IPS-15b (cell line): ENCODE results near the gene PPM1J.

Source experiments
- H3K27me3 ChIP-seq: one replicate; pipeline ENCODE4 v1.6.1; 2013; ENCODE audit warnings: low read length; ENCODE audit not compliant: control insufficient read depth, insufficient read depth
- H3K36me3 ChIP-seq: one replicate; pipeline ENCODE4 v1.6.1; 2013; ENCODE audit warnings: low read length; ENCODE audit not compliant: control insufficient read depth, insufficient read depth
- H3K4me1 ChIP-seq: one replicate; pipeline ENCODE4 v1.6.1; 2013; ENCODE audit warnings: mild to moderate bottlenecking, low read length; ENCODE audit not compliant: control insufficient read depth, insufficient read depth
- H3K4me3 ChIP-seq: one replicate; pipeline ENCODE4 v1.5.1; 2013; ENCODE audit warnings: low read depth, low read length
- H3K9ac ChIP-seq: one replicate; pipeline ENCODE4 v1.6.1; 2013; ENCODE audit warnings: low read depth, mild to moderate bottlenecking, low read length
- H3K9me3 ChIP-seq: one replicate; pipeline ENCODE4 v1.6.1; 2013; ENCODE audit warnings: mild to moderate bottlenecking, low read length; ENCODE audit not compliant: control insufficient read depth, insufficient read depth

PPM1J gene

GRCh38 chr1:112674986-112675727, 40.0 kb downstream of the PPM1J start:
- peaks cover 31% of the 10 kb centered on the region for H3K27me3 ChIP-seq
- H3K36me3 ChIP-seq = peaks cover 2% of the 10 kb centered on the region
- no peaks in the 10 kb centered on the region for H3K9me3 ChIP-seq
- H3K4me1 ChIP-seq = peaks cover 16% of the 10 kb centered on the region
- peak overlapping the region; percentile 85 for H3K4me3 ChIP-seq
- H3K9ac ChIP-seq = peak overlapping the region; percentile 84

GRCh38 chr1:112674440-112674985, 40.6 kb downstream of the PPM1J start, which contains the start of gene MOV10:
TSS of gene MOV10 (plus strand) at chr1:112674659. CDS start at chr1:112674913, 254 bp downstream.
- Histone ChIP-seq H3K9me3 (no peaks in the 10 kb centered on the region), H3K4me3 (peak within 1 kb of the TSS; percentile 85), H3K36me3 (peaks cover 3% of the 10 kb centered on the region), H3K4me1 (peaks cover 16% of the 10 kb centered on the region), H3K27me3 (peaks cover 31% of the 10 kb centered on the region), H3K9ac (peak within 1 kb of the TSS; percentile 84)

DNA sequence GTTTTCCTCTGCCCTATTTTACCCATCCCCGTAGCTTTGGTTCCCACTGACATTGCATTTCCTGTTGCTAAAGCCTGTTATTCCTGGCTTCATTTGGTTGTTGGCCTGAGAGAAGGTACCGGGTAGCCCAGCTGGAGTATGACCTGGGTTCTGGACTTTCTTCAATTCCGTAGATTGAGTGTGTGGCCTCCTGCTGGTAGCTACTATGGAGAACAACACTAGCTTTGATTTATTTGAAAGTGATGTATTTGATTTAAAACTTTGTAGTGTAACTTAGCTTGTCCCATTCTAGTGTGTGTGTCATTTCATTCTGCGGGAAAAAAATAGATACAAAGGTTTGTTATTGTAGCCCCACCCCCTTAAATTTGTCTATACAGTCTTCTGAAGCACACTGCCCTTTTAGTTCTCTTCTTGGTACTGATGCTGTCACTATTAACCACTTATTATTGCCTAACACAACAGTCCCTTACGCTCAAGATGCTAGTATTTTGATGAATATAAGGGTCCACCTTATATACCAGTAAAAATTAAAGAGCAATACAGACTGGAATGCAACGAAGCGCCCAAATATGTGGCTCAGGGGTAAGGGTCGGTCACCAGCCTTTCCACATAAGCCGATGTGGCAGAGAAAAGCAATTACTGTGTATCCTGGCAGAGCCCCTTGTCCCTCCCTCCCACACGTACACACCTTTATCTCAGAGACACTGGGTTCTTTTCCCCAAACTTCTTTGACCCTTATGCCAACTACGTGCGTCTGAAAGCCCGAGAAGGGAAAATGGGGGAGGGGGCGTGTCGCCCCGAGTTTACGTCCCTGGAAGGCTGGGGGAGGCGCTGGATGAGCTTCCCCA, 41.3 kb downstream of the PPM1J start:
- peaks cover 7% of the 10 kb centered on the region for H3K36me3 ChIP-seq
- peak overlapping the region; percentile 85 for H3K4me3 ChIP-seq
- H3K9me3 ChIP-seq = no peaks in the 10 kb centered on the region
- H3K9ac ChIP-seq = peak overlapping the region; percentile 84
- peaks cover 16% of the 10 kb centered on the region for H3K4me1 ChIP-seq
- peaks cover 31% of the 10 kb centered on the region for H3K27me3 ChIP-seq

GRCh38 chr1:112672842-112673241, 42.3 kb downstream of the PPM1J start:
- H3K36me3 ChIP-seq = peaks cover 7% of the 10 kb centered on the region

GRCh38 chr1:112672009-112672408, 43.1 kb downstream of the PPM1J start:
- Histone ChIP-seq H3K4me3 (no peak overlapping the region), H3K4me1 (peaks cover 16% of the 10 kb centered on the region), H3K27me3 (peaks cover 17% of the 10 kb centered on the region), H3K9me3 (no peaks in the 10 kb centered on the region), H3K9ac (no peak overlapping the region), H3K36me3 (peaks cover 13% of the 10 kb centered on the region)

More at GRCh38 chr1:112672842-112673241, 42.3 kb downstream of the PPM1J start:
- H3K9ac ChIP-seq = no peak overlapping the region
- H3K27me3 ChIP-seq = peaks cover 25% of the 10 kb centered on the region
- no peak overlapping the region for H3K4me3 ChIP-seq
- peaks cover 16% of the 10 kb centered on the region for H3K4me1 ChIP-seq
- no peaks in the 10 kb centered on the region for H3K9me3 ChIP-seq

DNA sequence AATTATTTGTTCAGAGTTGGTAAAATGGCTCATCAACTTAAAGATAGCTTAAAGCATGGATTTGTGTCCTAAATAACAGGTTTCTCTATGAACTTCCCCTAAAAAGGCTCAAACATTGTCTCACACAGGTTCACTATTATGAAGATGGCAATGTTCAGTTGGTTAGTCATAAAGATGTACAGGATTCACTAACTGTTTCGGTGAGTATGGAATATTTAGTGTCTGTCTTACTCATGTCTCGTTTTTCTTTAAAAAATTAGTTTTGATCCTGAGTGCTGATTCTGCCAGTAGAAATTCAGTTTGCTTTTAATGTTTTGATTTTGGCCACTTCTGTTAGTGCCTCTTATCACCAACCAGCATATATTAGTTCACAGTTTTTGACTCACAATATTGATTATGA, 48.2 kb downstream of the PPM1J start:
- Histone ChIP-seq H3K27me3 (no peaks in the 10 kb centered on the region), H3K9ac (no peak overlapping the region), H3K36me3 (peaks cover 24% of the 10 kb centered on the region), H3K9me3 (no peaks in the 10 kb centered on the region), H3K4me3 (no peak overlapping the region), H3K4me1 (peaks cover 6% of the 10 kb centered on the region)

DNA sequence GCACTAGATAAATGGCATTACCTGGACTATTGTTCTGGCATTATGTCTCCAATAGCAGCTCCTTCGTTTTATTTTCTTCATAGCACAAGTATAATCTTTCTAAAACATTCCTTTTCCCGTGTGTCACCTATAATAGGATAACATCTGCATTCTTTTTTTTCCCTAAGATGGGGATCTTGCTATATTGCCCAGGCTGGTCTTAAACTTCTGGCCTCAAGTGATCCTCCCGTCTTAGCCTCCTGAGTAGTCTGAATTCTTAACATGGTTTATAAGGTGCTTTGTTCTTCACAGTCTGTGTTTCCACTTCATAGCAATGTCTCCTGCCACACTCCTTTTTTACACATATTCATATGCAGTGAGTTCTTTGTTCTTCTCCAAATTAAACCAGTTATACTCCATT, 49.3 kb downstream of the PPM1J start:
- H3K9me3 ChIP-seq = no peaks in the 10 kb centered on the region
- H3K9ac ChIP-seq = no peak overlapping the region
- no peaks in the 10 kb centered on the region for H3K27me3 ChIP-seq
- peaks cover 35% of the 10 kb centered on the region for H3K36me3 ChIP-seq
- no peaks in the 10 kb centered on the region for H3K4me1 ChIP-seq
- no peak overlapping the region for H3K4me3 ChIP-seq
